Measurements from ENCODE around the gene C16orf87. TPM values are rescaled to one million over a fixed set of nuclear protein-coding genes. Genes with fewer than 3 reads are reported as not detected.
A peak's percentile ranks its signal among the peaks of the same experiment; 100 is the strongest.

The C16orf87 gene
- total and polyA plus RNA-seq, 9 of the 15 experiments (the other 6 are each of a cell fraction or from before 2014, with no cell fraction given): 7.8 to 16.7 (median 10.5) TPM

DNA sequence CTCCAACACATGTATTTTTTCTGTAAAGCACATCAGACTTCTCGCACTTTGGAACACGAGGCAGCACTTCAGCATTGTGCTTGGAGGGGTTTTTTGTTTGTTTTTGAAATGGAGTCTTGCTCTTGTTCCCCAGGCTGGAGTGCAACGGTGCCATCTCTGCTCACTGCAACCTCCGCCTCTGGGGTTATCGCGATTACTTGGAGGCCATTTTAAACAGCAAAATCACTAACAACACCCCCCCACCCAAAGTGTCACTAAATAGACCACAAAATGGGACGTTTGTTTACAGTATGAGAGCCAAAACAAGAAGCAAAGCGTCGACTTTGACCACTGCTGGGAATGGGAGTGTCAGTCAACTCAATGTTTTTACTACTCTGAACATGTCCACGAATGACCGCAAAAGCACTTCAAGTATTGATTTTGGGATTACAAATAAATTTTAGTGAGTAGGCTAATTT is 9.0 kb upstream of the C16orf87 start:
- ChIA-PET POLR2A (no interaction called here), CTCF (ENCODE audit: low intra/inter-chr PET ratio) (no interaction called here)
- no peak overlapping the region for H3K4me2 ChIP-seq (ENCODE audit: insufficient read depth, low read length)
- H3K9me3 ChIP-seq (replicated peaks; ENCODE audit: control insufficient read depth, insufficient read depth, low read depth, low read length): no peaks in the 10 kb centered on the region
- no peaks in the 10 kb centered on the region for H3K27me3 ChIP-seq (ENCODE audit: control insufficient read depth in 2 of 2, insufficient read depth in 2 of 2, low read length in 2 of 2)
- no TSS peak for BruUV-seq (replicated peaks)
- TF ChIP-seq ZBTB9 (CRISPR knock-in tag; IDR thresholded peaks at IDR 0.05): no peak
- TF ChIP-seq CHD2 (IDR thresholded peaks at IDR 0.05; ENCODE audit: low read depth, low read length): peak; percentile 38; the same call in 1 of the 2 replicates
- TF ChIP-seq YY1 (IDR thresholded peaks at IDR 0.05; ENCODE audit: borderline replicate concordance in 1 of 3, control insufficient read depth in 1 of 3, extremely low read depth in 1 of 3, insufficient read depth in 3 of 3, insufficient read length in 1 of 3, insufficient replicate concordance in 2 of 3, low read depth in 1 of 3, low read length in 2 of 3): peak in 2 of 3 experiments; percentile 32 to 68
- TF ChIP-seq MCM3 (IDR thresholded peaks at IDR 0.05): no peak
- TF ChIP-seq SFPQ (IDR thresholded peaks at IDR 0.05; ENCODE audit: low read depth, low read length): no peak
- no peak for TF ChIP-seq ZBTB17 (CRISPR knock-in tag; IDR thresholded peaks at IDR 0.05)
- 0 out of 2 replicates have a peak, but pooled peaks have one; percentile 62 for TF ChIP-seq ZNF740 (CRISPR knock-in tag; IDR thresholded peaks at IDR 0.05)
- TF ChIP-seq ZNF740 (tag; IDR thresholded peaks at IDR 0.05): no peak
- H2AFZ ChIP-seq (ENCODE audit: low read depth, low read length): peak overlapping the region; percentile 85
- H3K4me1 ChIP-seq (replicated peaks in 1 of 2; ENCODE audit: control insufficient read depth in 2 of 2, insufficient read depth in 2 of 2, low read length in 2 of 2): peaks cover 0 to 5% of the 10 kb centered on the region in 2 experiments; a peak in 2 of 5 replicates
- no peaks in the 10 kb centered on the region for H3K79me2 ChIP-seq (ENCODE audit: control insufficient read depth, insufficient read depth, low read length)
- DNase-seq (ENCODE audit: extremely low read depth in 1 of 4, low spot score in 3 of 4): no peak
- H3K36me3 ChIP-seq (ENCODE audit: control insufficient read depth, insufficient read depth, low read length): no peaks in the 10 kb centered on the region
- H3K27ac ChIP-seq (ENCODE audit: extremely low read depth, low read depth, low read length): no peak overlapping the region
- intact Hi-C loops (cut with micrococcal nuclease): no loop called here
- H3K9me1 ChIP-seq (ENCODE audit: control insufficient read depth, insufficient read depth, low read length): no peaks in the 10 kb centered on the region
- in situ Hi-C loops (cut with MboI): no loop called here
- 46% methylated on average over 11 of the region's 11 CpGs for WGBS (ENCODE audit: insufficient coverage, low coverage, missing lambda C conversion rate)
- peak; percentile 49 for ATAC-seq
- H4K20me1 ChIP-seq (replicated peaks; ENCODE audit: control insufficient read depth, insufficient read depth, low read length): no peaks in the 10 kb centered on the region
- H3K4me3 ChIP-seq: no peak overlapping the region
- FAIRE-seq: no peak
- no peak overlapping the region for H3K9ac ChIP-seq (ENCODE audit: insufficient read depth in 1 of 2, low read depth in 2 of 2, low read length in 2 of 2)
